HG02938 (cell line): ENCODE results near the gene IGF1R.

Source experiments
- ATAC-seq: cut with Tn5 transposase; IDR thresholded peaks from one replicate; pipeline ENCODE4 v1.9.1; 2021; ENCODE audit warnings: mild to moderate bottlenecking, moderate library complexity; ENCODE audit not compliant: unreplicated experiment

Gene IGF1R

DNA sequence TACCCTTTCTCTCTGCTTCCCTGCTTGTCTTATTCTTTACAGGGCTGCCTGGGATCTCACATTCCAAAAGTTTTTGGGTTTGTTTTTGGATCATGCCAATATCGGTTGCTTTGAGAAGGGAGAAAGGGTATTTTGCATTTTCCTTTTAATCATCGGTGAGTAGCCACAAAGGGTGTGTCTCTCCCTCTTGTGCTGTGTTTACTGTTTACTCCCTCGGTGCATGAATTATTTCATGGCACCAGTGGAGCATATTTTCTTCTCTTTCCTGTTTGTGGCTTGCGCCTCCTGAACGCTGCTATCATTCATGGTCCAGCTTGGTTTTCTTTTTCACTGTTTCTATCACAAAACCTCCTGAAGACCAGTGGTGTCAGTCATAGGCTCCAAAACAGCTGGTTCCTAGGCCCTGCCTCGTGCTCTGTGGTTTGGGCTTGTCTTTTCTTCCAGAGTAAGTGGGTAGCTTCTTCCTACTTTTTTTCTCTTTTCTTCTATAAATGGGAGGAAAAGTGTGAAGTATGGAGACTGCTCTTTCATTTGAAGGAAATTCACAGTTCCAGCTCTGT is 54.9 kb downstream of the IGF1R start:
- no peak for ATAC-seq

DNA sequence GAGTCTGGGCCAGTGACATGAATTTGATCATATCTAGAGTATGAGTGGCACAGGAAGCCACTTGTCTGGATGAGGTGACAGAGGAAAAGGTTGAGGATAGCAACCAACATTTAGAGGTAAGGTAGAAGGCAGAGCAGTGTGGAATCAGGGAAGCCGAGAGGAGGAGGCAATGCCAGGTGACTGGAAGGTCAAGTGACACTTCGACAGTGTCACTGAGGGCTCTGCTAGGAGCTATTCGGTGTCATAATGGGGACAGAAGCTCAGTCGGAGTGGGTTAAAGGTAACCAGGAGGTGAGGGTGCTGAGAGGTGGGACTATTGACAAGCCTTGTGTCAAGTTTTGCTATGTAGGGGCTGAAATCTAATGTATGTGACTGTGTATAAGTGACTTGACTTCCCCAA is 56.7 kb downstream of the IGF1R start:
- ATAC-seq = no peak

DNA sequence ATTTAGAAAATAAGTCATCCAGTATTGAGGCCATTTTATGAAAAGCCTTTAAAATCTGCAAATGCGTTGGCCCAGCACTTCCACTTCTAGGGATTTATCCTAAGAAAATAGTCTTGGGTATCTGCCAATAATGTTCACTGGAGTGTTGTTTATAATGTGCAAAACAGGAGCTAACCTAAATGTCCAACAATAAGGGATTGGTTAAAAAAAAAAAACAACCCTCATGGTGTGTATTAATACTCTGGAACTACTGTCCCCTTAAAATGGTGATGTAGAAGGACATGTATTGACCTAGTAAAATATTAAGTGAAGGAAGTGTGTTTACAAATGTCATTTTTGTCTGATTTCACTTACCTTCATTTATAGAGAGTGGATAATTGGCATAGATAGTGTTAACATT is 58.0 kb downstream of the IGF1R start:
- no peak for ATAC-seq

DNA sequence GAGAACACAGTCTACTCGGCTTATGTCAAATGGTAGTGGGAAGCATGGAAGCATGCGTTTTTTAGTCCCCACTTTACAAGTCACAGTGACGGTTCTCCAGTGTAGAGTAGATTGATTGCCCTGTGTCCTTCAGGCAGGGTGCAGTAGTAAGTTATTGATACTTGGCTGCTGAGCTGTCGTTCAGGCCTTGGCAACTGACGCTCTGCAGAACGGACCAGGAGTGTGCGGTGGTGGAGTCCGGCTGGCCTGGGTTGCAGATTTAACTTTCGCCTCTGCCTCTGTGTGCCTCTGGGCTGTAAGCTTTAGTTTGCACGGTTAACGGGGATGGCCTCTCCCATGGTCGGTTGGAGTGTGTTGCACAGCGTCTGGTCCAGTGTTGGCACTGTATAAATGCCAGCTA is 58.6 kb downstream of the IGF1R start:
- no peak for ATAC-seq

DNA sequence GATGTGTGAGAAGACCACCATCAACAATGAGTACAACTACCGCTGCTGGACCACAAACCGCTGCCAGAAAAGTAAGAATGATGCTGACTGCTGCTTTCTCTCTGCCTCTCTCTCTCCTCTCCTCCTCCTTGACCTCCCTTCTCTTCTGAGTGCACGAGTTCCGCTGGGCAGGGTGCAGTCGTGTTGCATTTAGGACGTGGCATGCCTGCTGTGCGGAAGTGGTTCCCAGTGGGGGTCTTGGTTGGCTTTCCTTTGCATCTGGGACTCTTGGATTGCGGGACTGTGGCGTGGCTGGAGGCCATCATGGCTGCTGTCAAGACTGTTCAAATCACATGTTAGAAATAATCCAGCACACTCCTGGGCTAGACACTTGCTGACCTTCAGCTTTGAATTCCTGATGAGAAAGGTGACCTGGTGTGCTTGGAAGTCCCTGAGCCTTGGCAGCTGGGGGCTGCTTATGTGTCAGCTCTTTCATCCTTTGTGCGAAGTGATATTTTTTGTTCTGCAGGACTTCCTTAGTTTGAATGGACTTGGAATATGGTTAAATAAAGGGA is 59.8 kb downstream of the IGF1R start:
- ATAC-seq = no peak

DNA sequence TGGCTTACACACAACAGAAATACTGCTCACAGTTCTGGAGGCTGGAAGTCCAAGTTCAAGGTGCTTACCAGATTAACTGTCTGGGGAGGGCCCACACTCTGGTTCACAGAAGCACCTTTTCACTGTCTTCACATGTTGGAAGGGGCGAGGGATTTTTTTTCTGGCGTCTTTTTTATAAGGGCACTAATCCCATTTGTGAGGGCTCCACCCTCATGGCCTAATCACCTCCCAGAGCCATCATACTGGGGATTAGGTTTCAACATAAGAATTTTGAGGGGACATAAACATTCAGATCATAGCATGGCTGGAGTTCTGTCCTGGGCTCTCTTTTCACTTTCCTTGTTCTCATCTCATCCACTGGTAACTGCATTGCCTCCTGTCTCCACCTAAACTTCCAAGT is 63.5 kb downstream of the IGF1R start:
- ATAC-seq = no peak

DNA sequence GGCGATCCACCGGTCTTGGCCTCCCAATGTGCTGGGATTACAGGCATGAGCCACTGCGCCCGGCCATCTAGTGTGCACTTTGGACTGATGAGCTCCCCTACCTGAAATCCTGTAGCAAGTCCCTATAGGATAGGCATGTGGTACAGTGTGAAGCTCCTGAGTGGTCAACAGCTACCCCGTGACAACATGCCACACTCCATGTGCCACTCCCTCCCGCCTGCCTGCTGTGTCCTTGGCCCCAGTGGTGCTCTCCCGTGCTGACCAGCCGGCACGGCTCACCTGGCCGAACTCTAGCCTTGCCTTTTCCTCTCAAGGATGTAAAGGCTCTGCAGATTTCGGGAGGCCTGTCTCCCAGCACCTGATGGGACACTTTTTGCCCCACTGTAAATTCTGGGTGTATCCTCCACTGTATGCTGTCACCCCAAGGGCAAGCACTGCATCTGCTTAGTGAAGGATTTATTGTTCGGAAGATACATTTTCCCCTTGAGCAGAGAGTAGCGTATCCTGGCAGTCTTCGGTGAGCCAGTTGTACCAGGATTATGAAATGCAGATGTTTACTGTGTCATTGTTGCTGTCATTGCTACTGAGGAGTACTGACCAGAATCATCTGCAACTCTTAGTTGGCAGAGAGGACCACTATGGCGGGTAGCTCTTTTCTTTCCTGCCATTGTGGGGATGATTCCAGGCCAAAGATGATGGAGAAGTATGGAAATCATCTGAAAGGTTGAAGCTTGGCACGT is 64.7 kb downstream of the IGF1R start:
- ATAC-seq = no peak

DNA sequence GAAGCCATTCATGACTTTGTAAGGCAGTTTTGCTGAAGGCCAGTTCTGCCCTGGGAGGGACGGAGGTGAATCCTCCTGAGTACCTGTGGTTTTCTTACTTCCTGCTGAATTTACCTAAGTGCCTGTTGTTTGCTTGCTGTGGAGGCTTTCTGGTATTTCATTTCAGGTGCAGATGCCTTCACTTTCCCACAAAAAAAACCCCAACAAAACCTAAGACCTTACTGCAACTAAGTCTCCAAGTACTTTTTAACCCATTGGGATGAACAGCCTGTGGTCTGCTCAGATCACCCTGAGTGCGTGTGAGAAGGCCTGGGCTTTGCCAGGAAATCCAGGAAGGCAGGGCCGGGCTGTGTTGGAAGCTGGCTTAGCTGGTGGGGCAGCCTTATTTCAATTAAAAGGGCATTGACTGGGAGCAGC is 65.3 kb downstream of the IGF1R start:
- ATAC-seq = no peak

DNA sequence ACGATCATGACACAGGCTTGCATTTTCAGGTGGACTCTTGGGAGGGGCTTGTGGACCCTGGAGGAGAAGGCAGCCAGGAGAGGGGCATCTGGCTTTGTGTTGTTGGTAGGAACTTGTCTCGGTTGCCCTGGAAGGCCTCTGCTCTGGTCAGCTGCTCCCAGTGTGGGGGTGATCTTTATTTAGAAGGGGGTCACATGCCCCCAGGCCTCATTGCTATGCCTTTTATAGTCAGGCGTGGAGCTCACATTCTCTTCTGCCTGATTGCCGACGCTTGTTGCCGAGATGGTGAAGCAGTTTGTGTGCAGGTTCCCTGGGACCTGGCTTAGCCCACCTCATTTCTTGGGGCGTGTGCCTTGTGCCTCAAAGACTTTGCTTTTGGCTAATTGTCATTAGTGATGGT is 66.6 kb downstream of the IGF1R start:
- no peak for ATAC-seq

DNA sequence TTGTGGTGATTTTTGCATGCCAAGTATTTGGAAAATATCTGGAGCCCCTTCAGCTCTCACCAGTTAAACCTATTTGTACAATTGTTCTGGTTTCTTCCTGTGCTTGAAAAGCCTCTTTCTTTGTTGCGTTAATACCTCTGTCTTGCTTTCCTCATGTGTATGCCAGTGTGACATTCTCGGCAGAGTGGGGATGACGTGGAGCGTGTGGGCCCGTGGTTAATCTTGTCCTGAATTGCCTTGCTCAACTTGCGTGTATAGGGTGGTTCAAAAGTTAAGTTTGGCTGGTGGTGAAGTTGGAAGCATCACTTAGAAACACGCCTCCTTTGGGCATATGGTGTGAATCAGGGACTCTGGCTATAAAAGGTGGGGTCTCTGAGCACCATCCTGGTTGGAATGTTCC is 67.1 kb downstream of the IGF1R start:
- no peak for ATAC-seq

DNA sequence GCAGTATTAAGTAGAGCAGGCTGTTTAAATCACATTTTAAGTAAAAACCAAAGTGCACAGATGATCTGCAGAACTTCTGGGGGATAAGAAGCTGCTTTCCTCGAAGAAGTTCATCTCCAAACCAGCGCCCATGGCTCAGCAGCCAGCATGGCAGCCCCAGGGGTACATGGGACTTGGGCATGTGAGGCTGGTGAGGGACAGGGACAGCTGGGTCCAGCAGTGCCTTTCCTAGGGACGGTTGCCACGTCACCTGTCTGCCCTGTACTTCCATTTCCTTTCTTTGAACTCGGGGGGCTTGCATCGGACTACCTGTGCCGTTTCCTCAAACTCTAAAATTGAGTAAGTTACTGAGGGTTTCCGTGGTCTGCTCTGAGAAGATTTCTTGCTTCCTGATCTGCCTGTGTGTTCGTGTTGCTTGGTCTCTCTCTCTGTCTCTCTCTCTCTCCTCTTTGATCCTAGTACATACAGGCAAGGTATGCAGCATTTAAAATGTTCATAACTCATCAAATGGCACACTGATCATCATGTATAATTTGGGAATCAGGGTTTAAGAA is 67.6 kb downstream of the IGF1R start:
- ATAC-seq = no peak

DNA sequence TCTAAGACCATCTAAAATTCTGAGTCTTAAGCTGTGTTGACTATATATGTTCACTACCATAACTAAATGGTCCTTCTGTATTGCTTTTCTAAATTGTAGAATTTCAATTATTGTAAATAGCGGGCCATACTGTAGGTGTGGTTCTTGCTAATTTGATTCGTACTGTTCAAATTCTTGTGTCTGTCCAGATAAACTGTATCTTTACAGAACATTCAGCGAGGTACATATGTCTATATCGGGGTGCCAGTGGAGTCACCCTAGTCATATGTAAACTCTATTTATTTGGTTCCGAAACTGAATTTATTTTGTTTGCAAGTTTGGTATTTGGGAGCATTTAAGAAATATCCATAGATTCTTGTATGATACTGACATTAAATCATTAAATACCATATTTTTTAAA is 69.0 kb downstream of the IGF1R start:
- ATAC-seq = no peak

DNA sequence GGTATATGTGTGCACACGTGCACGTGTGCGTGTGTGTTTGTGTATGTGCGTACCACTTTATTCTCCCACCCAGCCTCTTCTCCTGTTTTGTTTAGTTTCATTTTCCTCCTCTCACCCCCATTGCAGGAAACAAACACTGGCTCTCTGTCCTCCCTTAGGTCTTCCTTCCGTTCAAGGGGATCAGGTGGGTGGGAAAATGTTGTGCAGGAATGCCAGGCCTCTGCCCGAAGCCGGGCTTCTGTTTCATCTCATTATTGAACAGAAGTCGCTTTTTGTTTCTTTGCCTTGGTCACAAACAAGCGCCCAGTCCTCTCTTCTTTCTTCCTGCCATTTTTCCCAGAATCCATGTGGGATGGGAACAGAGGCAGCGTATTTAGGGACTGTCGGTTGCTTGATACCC is 69.6 kb downstream of the IGF1R start:
- ATAC-seq = no peak

DNA sequence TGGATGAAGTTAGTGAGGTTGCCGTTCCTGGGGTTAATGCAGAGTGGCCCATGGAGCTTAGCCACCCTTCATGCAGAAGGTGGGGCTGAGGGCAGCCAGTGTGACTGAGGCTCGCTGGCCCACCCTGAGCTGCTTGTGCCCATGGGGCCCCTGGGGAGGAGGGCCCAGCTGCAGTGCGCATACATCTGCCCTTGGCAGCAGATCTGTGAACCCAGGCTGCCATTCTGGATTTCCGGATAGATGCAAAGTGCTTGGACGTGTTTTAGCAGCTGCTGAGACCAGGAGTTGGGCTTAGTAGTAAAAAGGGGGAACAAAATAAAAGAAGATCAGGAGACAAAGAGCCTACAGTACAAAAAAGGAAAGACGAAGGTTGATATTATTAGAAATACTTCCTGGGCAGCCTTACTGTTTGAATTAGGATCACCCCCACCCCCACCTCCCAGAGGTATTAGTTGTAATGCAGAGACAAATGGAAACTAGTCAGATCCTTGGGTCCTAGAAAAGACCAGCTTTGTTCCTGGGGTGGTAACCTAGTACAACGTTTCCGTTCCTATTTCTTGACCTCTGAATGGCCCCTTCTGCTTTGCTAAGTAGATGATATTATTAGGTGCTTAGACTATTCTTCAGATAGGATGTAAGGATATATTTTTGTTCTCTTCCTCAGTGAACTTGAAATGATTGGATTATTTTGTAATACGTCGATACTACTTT is 70.2 kb downstream of the IGF1R start:
- ATAC-seq = no peak

DNA sequence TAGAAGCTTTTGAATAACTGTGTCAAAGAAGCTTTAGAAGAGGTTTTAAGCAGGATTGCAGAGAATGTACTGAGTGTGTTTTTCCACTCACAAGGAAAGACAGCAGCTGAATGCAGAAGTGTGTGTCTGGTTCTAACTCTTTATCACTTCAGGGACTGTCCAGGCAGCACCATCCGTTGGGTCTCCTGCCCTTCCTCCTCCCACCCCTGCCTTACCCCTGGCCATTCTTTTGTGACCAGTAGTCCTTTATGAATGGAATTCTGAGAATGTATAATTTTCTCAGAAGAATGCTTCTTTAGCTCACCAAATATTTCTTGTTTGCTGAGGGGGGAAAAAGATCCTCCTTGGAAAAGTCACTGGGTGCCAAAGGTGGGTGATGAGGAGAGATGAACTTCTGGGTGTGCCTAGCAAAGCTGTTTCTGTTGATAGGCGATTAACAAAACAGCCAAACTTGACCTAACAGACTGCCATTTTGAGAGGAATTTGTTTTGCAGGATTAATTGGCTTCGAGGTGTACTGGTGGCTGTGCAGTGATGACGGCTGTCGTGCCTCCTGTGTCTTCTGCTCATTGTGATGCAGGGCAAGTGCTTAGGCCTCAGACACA is 70.9 kb downstream of the IGF1R start:
- no peak for ATAC-seq

DNA sequence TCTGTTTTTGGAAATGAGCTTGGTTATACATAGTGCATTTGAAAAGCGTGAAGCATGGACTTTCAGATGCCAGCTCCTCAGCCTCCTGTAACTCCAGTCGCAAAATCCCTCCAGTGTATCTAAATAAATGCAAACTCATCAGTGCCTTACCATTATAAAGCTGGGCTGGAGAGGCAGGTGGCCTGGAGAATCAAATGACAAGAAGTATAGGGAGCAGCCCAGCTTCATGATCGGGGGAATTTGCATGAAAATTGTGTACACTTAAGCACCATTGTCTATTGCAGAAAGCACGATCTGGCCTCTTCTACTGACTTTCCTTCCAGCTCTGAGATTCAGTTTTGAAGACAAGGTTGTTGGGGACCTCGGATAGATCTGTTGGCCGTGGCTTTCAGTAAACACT is 71.7 kb downstream of the IGF1R start:
- ATAC-seq = no peak

DNA sequence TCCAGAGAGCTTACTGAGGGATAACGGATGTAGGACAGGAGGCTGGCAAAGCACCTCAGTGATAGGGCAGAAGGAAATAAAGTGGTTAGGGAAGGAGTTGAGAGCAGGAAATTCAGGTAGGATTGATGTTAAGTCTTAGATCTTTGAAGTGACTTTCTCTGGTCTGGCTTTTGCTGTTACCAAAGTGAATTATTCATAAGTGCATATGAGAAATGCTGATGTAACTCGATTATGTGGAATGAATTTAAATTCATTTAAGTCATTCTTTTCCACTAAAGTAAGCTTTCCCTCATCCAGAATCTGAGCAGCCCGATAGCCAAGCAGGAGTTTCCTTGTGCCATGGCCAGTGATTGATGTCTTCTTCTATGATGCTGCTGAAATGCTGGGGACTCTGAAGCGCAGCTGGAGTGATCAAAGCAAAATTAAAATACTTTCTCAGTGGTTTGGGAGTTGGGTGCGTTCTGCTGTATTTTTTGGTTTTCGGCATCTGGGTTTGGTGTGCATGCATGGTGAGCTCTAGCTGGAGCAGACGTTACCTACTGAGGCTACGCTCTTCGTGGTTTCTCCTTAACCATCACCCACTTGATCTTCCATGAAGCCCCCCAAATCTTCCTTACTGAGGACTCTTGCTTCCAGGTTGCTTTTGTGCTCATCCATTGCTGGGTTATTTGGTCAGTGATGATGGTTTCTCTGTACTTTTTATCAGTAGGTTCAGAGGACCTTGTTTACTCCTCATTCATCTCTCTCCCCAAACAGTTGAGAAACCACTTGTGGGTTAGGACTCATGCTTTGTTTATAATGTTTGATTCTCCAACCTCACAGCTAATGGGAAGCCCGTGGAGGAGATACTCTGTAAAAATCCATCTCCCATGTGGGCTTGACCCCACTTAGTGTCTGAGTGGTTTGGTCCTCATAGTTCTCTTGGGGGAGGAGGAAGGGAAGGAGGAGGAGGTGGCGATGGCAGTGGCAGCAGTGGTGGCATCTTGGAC is 72.5 kb downstream of the IGF1R start:
- ATAC-seq = no peak

DNA sequence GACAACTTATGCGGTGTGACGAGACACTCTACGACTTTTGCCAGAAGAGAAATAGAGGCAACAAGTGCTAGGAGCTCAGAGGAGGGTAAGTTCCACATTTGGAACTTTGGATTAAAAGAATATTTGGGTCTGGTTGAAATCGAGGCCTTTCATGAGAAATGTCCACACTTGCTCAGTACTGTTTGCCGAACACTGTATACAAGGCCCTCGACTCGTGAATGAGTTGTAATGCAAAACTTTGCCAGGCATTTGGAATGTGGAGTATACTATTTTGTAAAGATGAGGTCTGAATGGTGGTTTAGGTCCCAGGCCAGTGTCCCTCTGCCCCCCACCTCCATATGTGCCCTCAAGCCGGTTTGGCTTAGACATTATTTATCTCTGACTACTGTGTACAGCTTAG is 73.9 kb downstream of the IGF1R start:
- ATAC-seq = no peak

DNA sequence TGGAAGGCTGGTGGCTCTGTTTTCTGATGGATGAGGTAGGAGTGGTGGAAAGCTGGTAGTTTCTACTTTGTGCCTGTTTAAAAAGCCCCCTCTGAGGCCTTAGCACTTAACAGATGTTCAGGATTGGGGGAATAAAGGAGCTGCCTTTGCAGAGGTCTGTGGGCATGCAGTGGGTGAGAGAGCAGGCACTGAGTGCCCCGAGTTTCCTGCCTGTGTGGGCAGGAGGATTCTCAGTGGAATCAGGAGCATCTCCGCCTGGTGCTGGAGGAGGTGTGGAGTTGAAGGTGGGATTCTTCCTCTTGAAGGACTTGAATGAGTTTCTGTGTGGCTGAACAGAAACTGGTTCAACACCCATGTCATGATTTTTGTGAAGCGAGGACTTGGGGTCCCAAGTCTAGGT is 74.3 kb downstream of the IGF1R start:
- ATAC-seq = no peak

DNA sequence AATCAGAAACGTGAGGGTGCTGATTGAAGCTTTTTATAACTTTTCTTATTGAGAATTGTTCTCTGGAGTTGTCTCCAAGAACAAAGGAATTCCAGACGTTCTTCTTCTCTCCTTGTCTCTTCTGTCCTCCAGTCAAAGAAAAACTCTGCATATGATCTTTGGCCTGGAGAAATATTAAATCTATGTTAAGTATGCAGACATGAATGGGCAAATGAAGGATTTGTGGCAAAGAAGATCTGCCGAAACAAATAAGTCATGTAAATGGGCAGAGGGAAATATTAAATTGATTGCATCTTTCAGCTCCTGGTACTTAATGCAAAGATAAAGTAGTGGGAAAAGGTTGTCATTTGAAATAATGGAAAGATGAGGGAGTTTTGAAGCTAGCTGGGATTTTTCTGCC is 74.9 kb downstream of the IGF1R start:
- no peak for ATAC-seq
